Measurements from ENCODE around the gene SLF2.

Gene SLF2

DNA sequence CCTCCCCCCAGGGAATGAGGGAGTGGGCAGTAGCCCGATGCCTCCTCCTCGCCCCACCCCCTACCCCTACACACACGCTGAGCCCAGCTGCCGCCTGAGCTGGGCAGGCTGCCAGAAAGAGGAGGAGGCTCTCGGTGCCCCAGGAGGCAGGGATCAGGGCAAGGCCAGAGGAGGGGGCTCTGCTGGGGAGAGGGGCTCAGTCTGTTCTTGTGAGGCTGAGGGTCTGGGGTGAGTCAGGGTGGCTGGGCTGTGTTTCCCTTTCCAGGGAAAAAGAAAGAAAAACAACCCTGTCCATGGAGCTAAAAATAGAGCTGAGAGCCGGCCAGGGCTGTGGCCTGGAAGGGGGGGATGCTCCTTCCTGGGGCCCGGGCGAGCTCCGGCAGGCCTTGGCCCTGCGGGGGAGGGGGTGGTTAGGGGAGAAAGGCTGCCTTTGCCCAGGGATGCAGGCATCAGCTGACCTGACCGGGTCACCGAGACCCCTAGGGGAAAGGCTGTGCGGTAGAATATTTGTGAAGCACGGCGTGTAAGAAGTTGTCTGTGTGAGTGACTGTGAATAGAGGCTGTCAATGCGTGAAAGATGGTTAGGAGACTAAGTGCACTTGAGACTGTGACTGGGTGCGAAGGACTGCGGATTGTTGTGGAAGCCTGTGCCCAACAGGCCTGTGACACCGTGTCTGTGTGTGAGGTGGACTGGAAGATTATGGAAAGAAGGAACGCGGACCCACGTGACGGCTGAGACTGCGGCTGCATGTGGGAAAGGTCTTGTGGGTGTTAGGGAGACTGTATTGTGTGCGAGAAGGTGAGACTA, 85.6 kb downstream of the SLF2 start:
- no peaks in the 10 kb centered on the region for H3K9me3 ChIP-seq (ENCODE audit: low read length)
- no peak for TF ChIP-seq EZH2 (IDR thresholded peaks at IDR 0.05; ENCODE audit: borderline replicate concordance, low read length)
- TF ChIP-seq, protein P1, sequence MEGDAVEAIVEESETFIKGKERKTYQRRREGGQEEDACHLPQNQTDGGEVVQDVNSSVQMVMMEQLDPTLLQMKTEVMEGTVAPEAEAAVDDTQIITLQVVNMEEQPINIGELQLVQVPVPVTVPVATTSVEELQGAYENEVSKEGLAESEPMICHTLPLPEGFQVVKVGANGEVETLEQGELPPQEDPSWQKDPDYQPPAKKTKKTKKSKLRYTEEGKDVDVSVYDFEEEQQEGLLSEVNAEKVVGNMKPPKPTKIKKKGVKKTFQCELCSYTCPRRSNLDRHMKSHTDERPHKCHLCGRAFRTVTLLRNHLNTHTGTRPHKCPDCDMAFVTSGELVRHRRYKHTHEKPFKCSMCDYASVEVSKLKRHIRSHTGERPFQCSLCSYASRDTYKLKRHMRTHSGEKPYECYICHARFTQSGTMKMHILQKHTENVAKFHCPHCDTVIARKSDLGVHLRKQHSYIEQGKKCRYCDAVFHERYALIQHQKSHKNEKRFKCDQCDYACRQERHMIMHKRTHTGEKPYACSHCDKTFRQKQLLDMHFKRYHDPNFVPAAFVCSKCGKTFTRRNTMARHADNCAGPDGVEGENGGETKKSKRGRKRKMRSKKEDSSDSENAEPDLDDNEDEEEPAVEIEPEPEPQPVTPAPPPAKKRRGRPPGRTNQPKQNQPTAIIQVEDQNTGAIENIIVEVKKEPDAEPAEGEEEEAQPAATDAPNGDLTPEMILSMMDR (IDR thresholded peaks at IDR 0.05; ENCODE audit: low read length), result no peak
- peak overlapping the region; percentile 97 for H3K27ac ChIP-seq (ENCODE audit: low read depth, low read length, poor library complexity, severe bottlenecking)
- peaks cover 18% of the 10 kb centered on the region for H3K4me1 ChIP-seq (ENCODE audit: insufficient read depth, low read length, severe bottlenecking)
- no peaks in the 10 kb centered on the region for H4K20me1 ChIP-seq (ENCODE audit: insufficient read depth, low read length)
- H3K9ac ChIP-seq (ENCODE audit: low read length), result peak overlapping the region; percentile 88
- no peak overlapping the region for H2AFZ ChIP-seq (ENCODE audit: low read length)
- H3K4me3 ChIP-seq (ENCODE audit: low read depth, low read length, poor library complexity, severe bottlenecking), result peak overlapping the region; percentile 92
- H3F3A ChIP-seq (ENCODE audit: insufficient read depth, low read length), result no peaks in the 10 kb centered on the region; the same call in 1 of the 2 replicates
- peak overlapping the region; percentile 89 for H3K4me2 ChIP-seq (ENCODE audit: low read length)
- H3K79me2 ChIP-seq (ENCODE audit: insufficient read depth, low read length), result no peaks in the 10 kb centered on the region
- no peaks in the 10 kb centered on the region for H3K27me3 ChIP-seq (ENCODE audit: insufficient read depth, low read length)
- H3K9me2 ChIP-seq (ENCODE audit: low read depth, low read length), result no peaks in the 10 kb centered on the region
- peaks cover 13% of the 10 kb centered on the region; the same call in 1 of the 2 replicates for H3K36me3 ChIP-seq (ENCODE audit: insufficient read depth, low read length)

DNA sequence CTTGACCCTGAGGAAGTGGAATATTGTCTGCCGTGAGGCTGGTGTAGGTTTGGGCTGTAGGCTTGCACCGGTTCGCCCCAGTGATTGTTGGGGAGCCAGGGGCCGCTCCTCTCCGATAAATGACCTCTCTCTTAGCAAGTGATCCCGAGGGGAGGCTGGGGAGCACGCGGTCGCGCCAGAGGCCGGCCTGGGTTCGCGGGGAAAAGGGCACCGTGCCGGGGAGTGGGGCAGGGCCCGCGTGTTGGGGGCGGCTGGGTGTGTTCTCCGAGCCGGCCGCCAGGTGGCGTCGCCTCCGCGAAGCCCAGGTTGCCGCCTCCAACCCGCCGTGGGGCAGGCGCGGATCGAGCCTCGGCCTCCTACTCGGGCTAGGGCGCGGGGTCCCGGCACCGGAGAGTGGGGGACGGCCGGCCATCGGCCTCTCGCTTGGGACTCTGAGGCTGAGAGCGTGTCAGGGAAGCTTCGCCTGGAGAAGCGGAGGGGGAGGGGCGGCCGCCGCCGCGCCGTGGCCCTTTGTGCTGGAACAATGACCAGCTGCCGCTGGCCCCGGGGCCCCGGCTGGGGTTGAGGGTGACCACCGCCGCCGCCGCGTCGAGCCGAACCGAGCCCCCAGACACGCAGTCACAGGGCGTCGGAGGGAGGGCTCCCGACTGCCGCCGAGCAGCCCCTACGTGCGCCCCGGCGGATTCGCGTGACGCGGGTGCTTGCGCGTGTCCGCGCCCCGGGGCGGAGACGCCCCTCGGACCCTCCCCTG, 86.4 kb downstream of the SLF2 start:
- H3K4me2 ChIP-seq (ENCODE audit: low read length), result peak overlapping the region; percentile 89
- H3K9me2 ChIP-seq (ENCODE audit: low read depth, low read length), result no peaks in the 10 kb centered on the region
- no peaks in the 10 kb centered on the region for H3K79me2 ChIP-seq (ENCODE audit: insufficient read depth, low read length)
- TF ChIP-seq, protein P1 (IDR thresholded peaks at IDR 0.05; ENCODE audit: low read length), result peak; percentile 58
- TF ChIP-seq EZH2 (IDR thresholded peaks at IDR 0.05; ENCODE audit: borderline replicate concordance, low read length), result no peak
- no peaks in the 10 kb centered on the region for H4K20me1 ChIP-seq (ENCODE audit: insufficient read depth, low read length)
- peak overlapping the region; percentile 92 for H3K4me3 ChIP-seq (ENCODE audit: low read depth, low read length, poor library complexity, severe bottlenecking)
- peaks cover 18% of the 10 kb centered on the region for H3K4me1 ChIP-seq (ENCODE audit: insufficient read depth, low read length, severe bottlenecking)
- H3K36me3 ChIP-seq (ENCODE audit: insufficient read depth, low read length), result peaks cover 5% of the 10 kb centered on the region; the same call in 1 of the 2 replicates
- H3K27ac ChIP-seq (ENCODE audit: low read depth, low read length, poor library complexity, severe bottlenecking), result peak overlapping the region; percentile 97
- H3K9me3 ChIP-seq (ENCODE audit: low read length), result no peaks in the 10 kb centered on the region
- H3K9ac ChIP-seq (ENCODE audit: low read length), result peak overlapping the region; percentile 88
- H2AFZ ChIP-seq (ENCODE audit: low read length), result no peak overlapping the region
- H3F3A ChIP-seq (ENCODE audit: insufficient read depth, low read length), result no peaks in the 10 kb centered on the region; the same call in 1 of the 2 replicates
- H3K27me3 ChIP-seq (ENCODE audit: insufficient read depth, low read length), result no peaks in the 10 kb centered on the region

GRCh38 chr10:100999742-101000126, 87.0 kb downstream of the SLF2 start, which contains the start of gene LZTS2:
Gene LZTS2, plus strand, starts transcription at chr10:100999808. Its CDS starts 2,731 bp downstream, at chr10:101002539.
- H3K4me2 ChIP-seq (ENCODE audit: low read length), result peak within 1 kb of the TSS; percentile 89
- H3K36me3 ChIP-seq (ENCODE audit: insufficient read depth, low read length), result peaks cover under 1% of the 10 kb centered on the region; the same call in 1 of the 2 replicates
- H2AFZ ChIP-seq (ENCODE audit: low read length), result no peak within 1 kb of the TSS
- H4K20me1 ChIP-seq (ENCODE audit: insufficient read depth, low read length), result no peaks in the 10 kb centered on the region
- H3F3A ChIP-seq (ENCODE audit: insufficient read depth, low read length), result no peaks in the 10 kb centered on the region; the same call in 1 of the 2 replicates
- peak within 1 kb of the TSS; percentile 88 for H3K9ac ChIP-seq (ENCODE audit: low read length)
- no peak for TF ChIP-seq EZH2 (IDR thresholded peaks at IDR 0.05; ENCODE audit: borderline replicate concordance, low read length)
- TF ChIP-seq, protein P1 (IDR thresholded peaks at IDR 0.05; ENCODE audit: low read length), result no peak
- H3K4me3 ChIP-seq (ENCODE audit: low read depth, low read length, poor library complexity, severe bottlenecking), result peak within 1 kb of the TSS; percentile 92
- no peaks in the 10 kb centered on the region for H3K27me3 ChIP-seq (ENCODE audit: insufficient read depth, low read length)
- peak within 1 kb of the TSS; percentile 97 for H3K27ac ChIP-seq (ENCODE audit: low read depth, low read length, poor library complexity, severe bottlenecking)
- no peaks in the 10 kb centered on the region for H3K9me2 ChIP-seq (ENCODE audit: low read depth, low read length)
- no peaks in the 10 kb centered on the region for H3K79me2 ChIP-seq (ENCODE audit: insufficient read depth, low read length)
- H3K4me1 ChIP-seq (ENCODE audit: insufficient read depth, low read length, severe bottlenecking), result peaks cover 18% of the 10 kb centered on the region
- no peaks in the 10 kb centered on the region for H3K9me3 ChIP-seq (ENCODE audit: low read length)
